Effector CD4-positive, alpha-beta T cell (primary cell): ENCODE data around the gene SSC4D.
"Not testable (repeated sequence)": the region's sequence is repeated elsewhere in the genome, so short reads cannot be mapped to it uniquely, and the experiment has no call there.

Experiments used
- DNase-seq: peaks from one replicate; pipeline ENCODE4 v3.0.0-alpha.2; 2020

SSC4D gene

GRCh38 chr7:76381814-76382213, 27.7 kb downstream of the SSC4D start:
- DNase-seq: no peak

- DNase-seq: no peak
Measured at GRCh38 chr7:76380623-76380966, 28.9 kb downstream of the SSC4D start.

GRCh38 chr7:76377186-76377918, 32.1 kb downstream of the SSC4D start:
- no peak for DNase-seq

- DNase-seq: no peak
Measured at GRCh38 chr7:76375251-76375650, 34.2 kb downstream of the SSC4D start.

GRCh38 chr7:76372984-76373833, 36.3 kb downstream of the SSC4D start:
- no peak for DNase-seq

GRCh38 chr7:76371396-76371795, 38.1 kb downstream of the SSC4D start:
- no peak for DNase-seq

GRCh38 chr7:76369018-76369417, 40.5 kb downstream of the SSC4D start:
- no peak for DNase-seq

- DNase-seq: no peak
Measured at GRCh38 chr7:76368190-76368589, 41.3 kb downstream of the SSC4D start.

- DNase-seq: no peak
Measured at GRCh38 chr7:76364198-76364584, 45.3 kb downstream of the SSC4D start.

- DNase-seq: not testable (repeated sequence)
Measured at GRCh38 chr7:76363754-76364153, 45.7 kb downstream of the SSC4D start.

- no peak for DNase-seq
Measured at GRCh38 chr7:76359978-76360638, 49.4 kb downstream of the SSC4D start.

- peak; percentile 90 for DNase-seq
Measured at GRCh38 chr7:76359111-76359977, 50.2 kb downstream of the SSC4D start.

GRCh38 chr7:76358481-76359110, 50.9 kb downstream of the SSC4D start, which contains the start of gene YWHAG:
Gene YWHAG (minus strand): TSS chr7:76358991. CDS start chr7:76358808, 183 bp downstream.
- peak; percentile 77 for DNase-seq

- peak; percentile 17 for DNase-seq
Measured at GRCh38 chr7:76358011-76358480, 51.5 kb downstream of the SSC4D start.

GRCh38 chr7:76357475-76358010, 52.0 kb downstream of the SSC4D start:
- DNase-seq: no peak

GRCh38 chr7:76356823-76357222, 52.7 kb downstream of the SSC4D start:
- no peak for DNase-seq

- DNase-seq: no peak
Measured at GRCh38 chr7:76356115-76356514, 53.4 kb downstream of the SSC4D start.

GRCh38 chr7:76354981-76355730, 54.3 kb downstream of the SSC4D start:
- DNase-seq: no peak

GRCh38 chr7:76354516-76354915, 55.0 kb downstream of the SSC4D start:
- no peak for DNase-seq

GRCh38 chr7:76353744-76354143, 55.8 kb downstream of the SSC4D start:
- DNase-seq: no peak

- no peak for DNase-seq
Measured at GRCh38 chr7:76352193-76352592, 57.3 kb downstream of the SSC4D start.
